NCI-H2081 (cell line): ENCODE data around the gene C1QTNF6.

Experiments used
- DNase-seq, 2 experiments: peaks; one replicate each; lab custom pipeline; 2025; lab: John Stamatoyannopoulos, UW

The C1QTNF6 gene

DNA sequence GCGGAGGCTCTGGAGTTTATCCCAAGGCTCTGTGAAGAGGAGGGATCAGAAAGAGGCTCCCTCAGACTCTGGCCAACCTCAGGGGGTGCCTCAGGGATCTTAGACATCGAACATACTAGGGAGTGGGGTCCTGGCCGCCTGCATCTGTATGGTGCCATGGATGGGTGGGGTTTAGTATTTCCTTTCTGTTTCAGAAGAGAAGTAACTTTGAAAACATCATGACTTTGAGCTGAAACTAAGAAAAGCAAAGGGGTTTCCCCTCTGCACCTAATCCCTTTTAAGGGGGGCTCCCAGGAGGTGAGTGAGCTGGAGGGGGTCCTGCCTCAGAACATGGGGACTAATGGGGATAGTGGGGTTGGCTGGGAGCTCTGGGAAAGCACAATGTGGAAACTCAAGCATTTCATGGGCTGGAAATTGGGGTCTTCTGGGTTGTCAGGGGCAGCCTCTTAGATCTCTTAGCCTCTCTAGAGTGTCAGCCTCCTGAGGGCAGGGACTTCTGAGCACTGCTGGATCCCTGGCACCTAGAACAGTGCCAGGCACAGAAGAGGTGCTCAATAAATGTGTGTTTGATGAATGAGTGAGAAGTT is 36.0 kb upstream of the C1QTNF6 start:
- no peak for DNase-seq

DNA sequence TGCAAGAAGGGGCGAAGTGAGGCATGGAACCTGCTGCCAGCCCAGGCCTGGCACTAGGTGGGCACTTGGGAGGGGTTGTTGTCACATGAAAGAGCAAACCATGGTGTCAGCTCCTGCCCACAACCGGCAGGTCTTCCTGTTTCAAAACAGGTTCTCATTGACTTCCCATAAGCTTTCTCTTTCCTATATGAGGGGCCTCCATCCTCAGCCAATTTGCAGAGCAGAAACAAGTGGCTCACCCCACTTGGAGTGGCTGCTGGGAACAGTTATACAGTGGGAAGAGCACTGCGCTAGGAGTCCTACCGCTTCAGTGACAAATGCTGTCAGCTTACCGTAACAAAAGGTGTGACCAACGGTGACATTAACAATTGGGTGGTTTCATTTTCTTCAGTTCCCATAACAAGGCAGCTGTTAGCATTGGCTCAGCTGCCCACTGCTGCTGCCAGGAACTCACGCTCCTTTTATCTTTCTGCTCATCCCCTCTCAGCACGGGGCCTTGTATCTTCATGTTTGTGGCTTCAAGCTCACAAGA is 34.5 kb upstream of the C1QTNF6 start:
- DNase-seq, result no peak

DNA sequence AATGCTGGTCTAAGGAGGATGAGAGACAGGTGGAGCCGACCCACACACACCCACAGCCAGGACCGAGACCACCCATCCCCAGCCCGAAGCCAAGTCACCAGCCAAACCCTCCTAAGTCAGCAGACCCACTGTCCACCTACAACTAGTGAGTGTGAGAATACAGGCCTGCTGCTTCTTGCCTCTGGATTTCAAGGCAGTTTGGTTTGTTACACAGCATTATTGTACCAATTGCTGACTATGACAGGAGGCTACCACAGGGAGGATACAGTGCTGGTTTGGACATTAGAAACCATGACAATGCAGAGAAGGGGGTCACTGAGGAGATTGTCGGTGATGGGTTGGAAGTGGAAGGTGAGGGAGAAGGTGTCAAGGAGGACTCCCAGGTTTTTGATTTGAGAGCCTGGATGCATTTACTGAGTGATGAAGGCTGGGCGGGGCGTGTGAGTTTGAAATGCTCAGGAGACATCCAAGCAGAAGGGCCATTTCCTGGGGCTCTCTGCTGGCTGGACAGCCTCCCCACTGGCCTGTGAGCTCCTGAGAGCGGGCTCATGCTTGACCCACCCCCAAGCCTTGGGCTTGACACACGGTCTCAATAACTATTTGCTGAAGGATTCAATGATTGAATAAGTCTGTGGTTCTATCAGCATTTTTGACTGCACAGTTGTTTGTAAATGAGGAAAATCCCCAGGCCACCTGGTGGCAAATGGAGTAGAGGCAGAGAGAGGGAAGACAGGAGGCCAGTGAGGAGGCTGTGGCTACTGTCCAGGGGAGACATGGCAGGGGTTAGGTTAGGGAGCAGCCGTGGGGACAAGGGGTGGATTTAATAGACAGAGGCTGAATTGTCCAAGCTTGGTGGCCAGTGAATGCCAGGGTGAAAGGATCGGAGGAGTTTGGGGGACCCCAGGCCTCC is 33.6 kb upstream of the C1QTNF6 start:
- DNase-seq, result no peak

DNA sequence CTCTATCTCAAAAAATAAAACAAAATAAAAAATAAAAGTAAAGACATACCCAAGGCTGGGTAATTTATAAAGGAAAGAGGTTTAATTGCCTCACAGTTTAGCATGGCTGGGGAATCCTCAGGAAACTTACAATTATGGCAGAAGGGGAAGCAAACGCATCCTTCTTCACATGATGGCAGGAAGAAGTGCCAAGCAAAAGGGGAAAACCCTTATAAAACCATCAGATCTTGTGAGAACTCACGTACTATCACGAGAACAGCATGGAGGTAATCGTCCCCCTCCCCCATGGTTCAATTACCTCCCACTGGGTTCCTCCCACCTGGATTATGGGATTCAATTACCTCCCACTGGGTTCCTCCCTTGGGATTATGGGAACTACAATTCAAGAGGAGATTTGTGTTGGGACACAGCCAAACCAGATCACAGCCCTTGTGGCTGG is 32.5 kb upstream of the C1QTNF6 start:
- DNase-seq, result no peak

DNA sequence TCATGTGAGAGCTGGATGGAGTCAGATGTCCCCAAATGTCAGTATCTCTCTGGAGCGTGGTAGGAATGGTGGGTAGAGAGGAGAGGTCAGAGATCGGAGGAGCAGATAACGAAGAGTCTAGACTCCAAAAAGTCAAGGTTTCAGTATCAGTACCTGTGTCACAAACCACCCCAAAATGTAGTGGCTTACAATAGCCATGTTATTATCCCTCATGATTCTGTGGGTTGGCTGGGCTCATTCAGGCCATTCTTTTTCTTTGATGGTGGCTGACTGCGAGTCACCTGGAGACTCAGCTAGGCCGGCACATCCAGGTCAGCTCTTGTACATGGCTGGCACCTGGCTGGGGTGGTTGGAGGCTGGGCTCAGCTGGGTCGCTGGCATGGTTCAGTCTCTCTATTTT is 31.5 kb upstream of the C1QTNF6 start:
- no peak for DNase-seq

DNA sequence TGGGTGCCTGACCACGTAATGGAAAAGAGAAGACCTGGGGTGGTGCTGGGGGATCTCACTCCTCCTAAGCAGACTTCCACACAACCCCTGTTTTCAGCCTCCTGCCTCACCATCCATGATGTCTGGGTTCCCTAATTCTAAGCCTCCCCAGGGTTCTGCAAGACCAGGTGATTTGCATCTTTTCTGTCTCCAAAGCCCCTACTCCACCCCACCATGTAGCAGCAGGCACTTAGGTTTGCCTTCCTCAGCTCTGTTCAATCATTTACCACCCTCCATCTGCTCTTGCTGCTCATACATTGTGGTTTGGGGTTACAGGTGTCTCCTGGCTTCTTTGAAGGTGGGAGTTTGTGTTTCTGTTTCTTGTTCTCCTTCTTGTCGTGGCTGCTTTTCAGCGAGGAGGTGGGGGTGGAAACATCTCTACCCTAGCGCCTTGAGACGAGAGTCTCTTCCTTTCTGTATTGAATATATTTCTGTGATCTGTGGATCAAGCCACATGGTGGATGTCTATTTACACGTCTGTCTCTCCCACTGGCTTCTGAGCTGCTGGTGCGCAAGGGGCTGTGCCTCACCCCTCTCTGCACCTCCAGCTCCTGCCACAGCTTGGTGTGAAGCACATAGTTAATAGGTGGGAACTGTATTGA is 30.8 kb upstream of the C1QTNF6 start:
- no peak for DNase-seq

DNA sequence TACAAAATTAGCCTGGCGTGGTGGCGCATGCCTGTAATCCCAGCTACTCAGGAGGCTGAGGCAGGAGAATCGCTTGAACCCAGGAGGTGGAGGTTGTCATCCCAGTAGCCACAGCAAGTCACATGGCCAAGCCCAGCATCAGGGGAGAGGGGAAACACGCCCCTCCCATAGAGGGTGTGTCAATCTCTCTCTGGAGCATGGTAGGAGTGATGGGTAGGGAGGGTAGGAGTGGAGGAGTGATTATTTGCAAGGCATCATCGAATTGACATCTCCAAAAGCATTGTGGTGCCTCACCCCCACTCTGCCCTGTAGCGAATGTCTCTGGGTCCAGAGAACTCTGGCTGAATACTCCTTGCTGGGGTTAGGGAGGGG is 30.3 kb upstream of the C1QTNF6 start:
- DNase-seq, result no peak

DNA sequence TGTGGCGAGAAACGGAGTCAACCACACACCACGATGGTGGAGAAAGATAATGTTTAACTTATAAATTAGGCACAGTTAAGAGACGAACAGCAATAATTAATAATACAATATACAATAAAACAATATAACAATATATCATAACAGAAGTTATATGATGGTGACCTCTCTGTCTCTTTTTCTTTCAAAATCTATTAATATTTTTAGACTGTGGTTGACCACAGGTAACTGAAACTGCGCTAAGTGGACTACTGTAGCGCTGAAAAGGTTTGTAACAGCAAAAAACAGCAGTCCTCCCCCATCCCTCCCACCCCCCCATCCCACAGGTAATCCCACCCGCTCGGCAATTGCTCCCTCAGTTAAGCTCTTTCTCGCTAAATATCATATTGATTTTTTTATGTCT is 27.8 kb upstream of the C1QTNF6 start:
- DNase-seq, result no peak

DNA sequence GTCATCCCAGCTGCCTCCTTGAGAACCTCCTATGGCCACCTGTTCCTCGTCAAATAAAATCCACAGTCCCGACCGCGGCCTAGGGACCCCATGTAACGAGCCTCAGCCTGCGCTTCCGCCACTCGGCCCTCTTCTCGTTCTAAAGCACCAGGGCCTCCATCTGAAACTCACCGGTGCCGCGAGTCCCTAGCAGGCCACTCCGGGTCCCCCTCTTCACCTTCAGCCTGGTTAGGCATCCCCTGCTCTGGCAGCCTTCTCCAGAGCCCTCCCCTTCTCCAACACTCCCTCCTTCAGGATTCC is 26.6 kb upstream of the C1QTNF6 start:
- DNase-seq, result no peak

DNA sequence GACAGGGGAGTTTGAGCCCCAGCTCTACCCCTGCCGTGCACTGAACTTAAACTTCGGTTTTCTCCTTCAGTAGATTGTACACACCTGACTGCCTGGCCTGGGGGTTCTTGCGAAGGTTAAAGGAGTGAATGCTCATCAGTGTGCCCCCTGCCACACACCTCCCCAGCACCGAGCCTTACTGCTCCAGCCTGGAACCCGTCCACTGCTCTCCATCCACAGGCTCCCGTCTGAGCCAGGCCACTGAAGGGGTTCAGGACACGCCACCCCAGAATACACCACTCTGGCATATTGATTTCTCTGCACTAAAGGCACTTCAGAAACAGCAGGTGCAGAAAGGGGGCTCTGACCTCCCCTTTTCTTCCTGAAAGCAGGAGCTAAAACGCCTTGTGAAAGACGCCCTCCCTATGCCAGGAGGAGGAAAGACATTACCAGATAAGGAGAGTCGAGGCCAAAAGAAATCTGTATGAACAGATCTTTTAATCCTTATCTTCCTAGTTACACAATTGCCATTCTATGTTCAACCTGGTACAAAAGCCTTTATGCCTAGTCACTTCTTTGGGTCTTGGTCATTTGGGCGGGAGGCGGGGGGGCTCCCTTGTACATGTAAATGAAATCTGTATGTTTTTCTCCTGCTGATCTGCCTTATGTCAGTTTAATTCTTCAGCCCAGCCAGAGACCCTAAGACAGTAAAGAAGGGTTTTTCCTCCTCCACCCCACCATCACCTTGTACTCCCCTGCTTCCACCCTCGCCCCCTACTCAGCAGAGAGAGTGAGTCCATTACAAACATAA is 26.1 kb upstream of the C1QTNF6 start:
- no peak for DNase-seq

DNA sequence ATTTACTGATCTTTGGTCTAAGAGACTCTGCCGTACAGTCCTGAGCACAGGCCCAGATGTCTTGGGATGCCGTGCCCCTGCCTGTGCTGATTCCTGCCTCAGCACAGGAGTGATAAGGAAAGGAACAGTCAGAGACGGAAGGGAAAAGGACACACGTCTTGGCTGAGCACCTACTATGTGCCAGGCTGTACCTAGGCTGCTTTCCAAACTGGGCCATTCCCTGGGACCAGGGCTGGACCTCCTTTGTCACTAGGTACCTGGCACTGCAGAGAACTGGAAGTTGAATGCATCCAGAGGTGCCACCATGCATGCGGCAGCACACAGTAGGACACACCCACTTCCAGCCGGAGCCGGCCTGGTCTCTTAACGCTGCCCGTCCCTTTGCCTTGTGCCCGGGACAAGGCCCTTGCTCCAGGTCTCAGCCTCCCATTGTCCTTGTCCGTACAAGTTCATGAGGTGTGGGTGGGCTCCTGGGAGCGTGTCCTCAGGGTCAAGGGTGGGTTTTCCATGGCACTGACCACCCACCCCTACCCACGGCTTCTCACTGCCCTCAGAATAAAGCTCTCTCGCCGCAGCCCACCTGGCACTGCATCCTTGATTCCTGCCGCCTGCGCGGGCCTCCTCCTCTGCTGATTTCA is 25.3 kb upstream of the C1QTNF6 start:
- no peak for DNase-seq

DNA sequence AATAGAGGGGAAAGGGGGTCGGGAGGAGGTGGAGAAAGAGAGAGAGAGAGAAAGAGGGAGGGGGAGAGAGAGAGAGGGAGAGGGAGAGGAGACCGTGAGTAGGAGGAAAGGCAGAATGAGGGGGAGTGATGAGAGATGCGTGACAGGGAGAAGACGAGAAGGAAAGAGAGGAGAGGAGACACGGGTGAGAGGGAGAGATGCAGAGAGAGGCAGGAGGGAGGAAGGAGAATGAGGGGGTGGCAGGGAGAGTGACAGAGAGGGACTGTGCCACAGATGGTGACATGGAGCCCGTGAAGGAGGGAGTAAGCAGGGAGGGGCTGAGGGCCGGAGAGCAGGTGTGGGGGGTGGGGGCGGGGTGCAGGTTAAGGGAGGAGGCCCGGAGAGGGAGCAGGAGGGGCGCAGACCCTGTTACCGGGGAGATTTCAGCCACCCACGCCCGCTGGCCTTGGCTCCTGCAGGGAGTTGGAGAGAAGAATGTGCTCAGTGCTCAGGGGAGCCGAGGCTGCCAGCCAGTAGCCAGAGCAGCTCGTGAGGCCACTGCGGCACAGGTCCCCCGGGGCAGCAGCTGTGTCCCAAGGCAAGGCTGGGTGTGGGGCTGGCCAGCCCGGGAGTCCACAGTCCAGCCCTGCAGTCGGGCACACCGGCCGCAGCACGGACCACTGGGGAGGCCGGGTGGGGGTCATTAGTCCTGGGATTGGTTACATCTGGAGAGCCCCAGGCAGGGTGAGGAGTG is 24.3 kb upstream of the C1QTNF6 start, which contains the start of gene SSTR3:
Gene SSTR3 (minus strand): TSS at position 304 of the 733 bp plus-strand sequence. CDS start 4,674 bp downstream, outside the sequence.
- no peak for DNase-seq

DNA sequence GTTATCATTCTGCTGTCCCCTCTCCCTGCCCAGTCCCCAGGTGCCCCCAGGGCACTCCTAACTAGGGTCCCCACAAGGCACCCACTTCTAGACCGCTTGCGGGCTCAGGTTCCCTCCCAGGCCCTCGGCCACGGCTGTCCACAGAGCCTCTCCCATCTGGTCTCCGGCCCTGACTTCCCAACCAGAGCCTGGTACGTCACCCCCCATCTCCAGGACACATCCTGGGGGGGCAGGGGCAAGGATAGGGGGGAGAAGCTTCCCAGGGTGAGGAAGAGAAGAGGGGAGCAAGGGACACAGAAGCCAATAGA is 23.8 kb upstream of the C1QTNF6 start:
- no peak for DNase-seq

DNA sequence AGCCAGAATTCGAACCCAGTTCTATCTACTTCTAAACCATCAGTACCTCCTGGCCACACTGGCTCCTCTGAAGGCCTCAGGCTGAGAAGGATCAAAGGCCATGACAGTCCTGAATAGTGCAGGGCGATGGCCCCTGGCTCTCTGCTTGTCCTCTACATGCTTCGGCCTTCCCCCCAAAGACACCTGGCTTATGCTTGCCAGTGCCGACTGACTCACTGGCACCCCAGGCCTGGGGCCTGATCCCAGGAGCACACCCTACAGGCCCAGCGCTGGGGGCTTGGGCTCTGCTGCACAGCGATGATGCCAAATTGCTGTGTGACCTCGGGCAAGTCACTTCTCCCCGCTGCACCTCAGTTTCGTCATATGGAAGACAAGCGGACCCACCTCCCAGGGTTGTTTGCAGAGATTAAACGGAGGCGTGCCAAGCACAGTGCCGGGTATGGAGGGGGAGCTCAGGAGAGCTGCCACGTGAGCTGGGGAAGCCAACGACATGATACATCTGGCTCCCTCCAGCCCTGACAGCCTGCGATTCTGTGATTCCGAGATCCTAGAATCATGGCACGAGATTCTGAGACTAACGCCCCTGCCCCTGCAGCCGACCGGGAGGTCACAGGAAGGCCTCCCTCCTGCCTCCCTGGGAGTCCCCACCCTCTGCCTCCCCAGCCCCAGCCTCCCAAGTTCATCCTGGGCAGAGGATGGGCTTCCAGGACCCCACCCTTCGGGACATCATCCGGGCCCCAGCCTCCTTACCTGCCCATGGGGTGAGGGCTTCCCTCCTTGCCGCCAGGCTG is 23.2 kb upstream of the C1QTNF6 start:
- no peak for DNase-seq

DNA sequence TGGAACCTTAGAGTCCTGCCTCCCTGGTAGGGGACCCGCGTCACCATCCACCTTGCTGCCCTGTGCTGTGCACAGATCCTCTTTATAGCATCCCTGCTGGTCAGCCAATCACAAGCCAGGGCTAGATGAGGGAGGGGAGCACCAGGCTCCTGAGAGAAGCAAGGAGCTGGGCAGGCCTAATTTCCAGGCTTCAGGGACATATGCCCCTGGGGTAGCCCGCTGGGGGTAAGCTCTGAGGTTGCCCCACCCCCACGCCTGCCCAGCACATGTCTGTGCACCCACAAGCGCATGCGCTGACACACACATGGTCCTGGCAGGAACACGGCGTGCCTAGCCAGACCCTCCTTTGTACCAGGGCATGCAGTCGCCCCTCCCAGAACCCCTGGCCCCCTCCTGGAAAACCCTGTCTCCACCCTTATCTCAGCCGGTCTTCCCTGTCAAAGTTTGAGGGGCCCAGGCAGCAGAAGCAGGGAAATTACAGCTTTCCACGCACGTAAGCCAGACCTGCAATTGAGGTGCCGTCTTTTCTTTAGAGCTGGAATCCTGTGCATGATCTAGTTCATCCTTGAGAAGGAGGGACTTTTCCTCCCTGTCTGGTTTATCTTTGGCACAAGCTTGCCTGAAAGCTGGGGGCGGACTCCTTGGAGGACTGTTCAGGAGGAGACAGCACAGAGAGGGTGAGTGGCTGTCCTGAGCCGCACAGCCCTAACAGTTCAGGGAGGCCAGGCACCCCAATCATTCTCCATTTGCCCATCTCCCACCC is 22.2 kb upstream of the C1QTNF6 start:
- no peak for DNase-seq

DNA sequence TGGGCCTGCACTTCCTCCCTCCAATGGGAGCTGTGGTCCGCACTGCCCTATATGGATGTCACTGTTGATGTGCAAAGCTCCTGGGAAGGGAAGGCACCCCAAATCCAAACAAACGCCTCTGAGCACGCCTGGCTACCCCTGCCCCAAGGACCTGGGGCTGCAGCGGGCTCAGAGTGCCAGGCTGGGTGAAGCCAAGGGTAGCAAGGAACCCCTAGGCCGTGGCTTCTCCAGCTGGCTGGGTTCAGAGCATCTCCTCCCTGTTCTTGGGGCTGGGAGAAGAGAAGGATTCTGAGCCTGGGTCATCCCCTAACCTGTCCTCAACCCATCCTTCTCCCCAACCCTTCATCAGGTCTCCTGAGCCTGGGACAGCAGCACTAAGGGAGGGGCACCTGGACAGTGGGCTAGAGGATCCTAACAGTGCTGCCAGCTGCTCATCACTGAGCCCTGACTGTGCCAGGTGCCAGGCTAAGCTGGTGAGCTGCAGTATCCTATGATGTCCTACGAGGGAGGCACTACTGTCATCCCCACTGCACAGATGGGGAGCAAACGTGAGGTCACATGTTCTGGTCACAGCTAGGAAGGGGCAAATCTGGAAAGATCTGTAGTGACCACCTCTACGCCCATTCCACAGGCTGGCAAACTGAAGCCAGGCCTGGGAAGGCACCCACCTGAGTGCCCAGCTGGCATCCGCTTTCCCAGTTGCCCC is 21.2 kb upstream of the C1QTNF6 start:
- DNase-seq, result no peak

DNA sequence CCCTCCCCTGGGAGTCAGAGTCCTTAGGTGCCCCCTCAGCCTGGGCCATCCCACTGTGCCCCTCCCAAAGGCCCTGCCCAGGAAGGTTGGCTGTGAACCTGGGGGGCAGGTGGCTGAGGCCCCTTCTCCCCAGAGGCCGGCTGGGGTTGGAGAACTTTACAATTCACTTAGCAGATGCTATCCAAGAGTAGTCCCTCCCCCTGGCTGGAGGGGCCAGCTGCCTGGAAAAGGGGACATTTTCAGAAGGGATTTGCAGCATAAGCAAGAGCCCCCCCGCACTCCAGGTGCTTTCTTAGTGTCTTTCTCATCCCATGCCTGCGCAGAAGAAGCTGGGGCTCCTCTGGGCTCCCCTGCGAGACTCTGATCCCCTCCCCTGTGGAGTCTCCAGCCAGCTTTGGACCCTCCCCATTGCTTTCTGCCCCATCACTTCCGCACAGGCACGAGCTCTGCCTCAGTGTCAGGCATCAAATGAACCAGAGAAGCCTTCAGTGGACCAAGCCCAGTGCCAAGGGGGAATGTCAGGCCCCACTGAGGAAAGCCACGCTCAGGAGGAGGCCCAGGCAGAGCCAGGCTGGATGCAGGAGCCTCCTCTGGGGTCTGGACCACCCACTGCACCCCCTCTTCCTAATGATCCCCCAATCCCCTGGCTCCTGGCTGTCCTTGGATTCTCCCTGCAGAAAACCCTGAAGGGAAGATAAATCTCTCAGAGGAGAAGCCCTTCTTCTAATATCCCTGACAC is 20.5 kb upstream of the C1QTNF6 start:
- DNase-seq, result no peak

DNA sequence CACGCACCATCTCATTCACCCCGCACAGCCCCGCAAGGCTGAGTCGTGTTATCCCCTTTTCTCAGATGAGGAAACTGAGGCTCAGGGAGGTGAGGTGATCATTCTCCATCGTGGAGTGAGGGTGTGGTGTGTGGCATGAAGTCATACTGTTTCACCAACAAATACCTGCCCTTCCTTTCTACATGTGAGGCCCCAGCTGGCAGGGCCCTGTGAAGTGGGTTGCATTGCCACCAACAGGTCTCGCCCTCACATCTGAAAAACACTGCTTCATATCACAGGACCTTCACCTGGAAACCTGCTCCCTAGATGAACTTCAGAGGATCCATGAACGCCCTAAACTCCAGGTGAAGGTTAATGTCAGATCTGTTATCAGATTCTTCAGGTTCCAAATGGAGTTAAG is 19.9 kb upstream of the C1QTNF6 start:
- no peak for DNase-seq
